LNCaP clone FGC (cell line): Measurements from ENCODE around the gene TPM1.

Experiments used
- DNase-seq: peaks from one replicate; pipeline ENCODE4 v3.0.0-alpha.2; 2011; ENCODE audit warnings: low read depth
- H3K4me3 ChIP-seq: 2 replicates; pipeline ENCODE4 v1.5.1; 2011; ENCODE audit warnings: mild to moderate bottlenecking, low read depth, low read length, control low read depth
- CTCF ChIP-seq: IDR thresholded peaks from 2 replicates; pipeline ENCODE4 v1.5.1; 2012; ENCODE audit warnings: mild to moderate bottlenecking; ENCODE audit not compliant: control insufficient read depth, insufficient read depth; ENCODE audit errors: extremely low read depth

TPM1 gene

GRCh38 chr15:63073497-63074172 is 31.1 kb downstream of the TPM1 start:
- H3K4me3 ChIP-seq, result no peak overlapping the region
- DNase-seq, result no peak
- no peak for TF ChIP-seq CTCF

- H3K4me3 ChIP-seq, result no peak overlapping the region
- no peak for TF ChIP-seq CTCF
These were observed 32.8 kb downstream of the TPM1 start for GRCh38 chr15:63075015-63075983.

GRCh38 chr15:63075984-63076713 is 33.6 kb downstream of the TPM1 start:
- H3K4me3 ChIP-seq, result no peak overlapping the region
- DNase-seq, result no peak
- TF ChIP-seq CTCF, result no peak

More at GRCh38 chr15:63075015-63075983, 32.8 kb downstream of the TPM1 start:
- DNase-seq, result no peak

GRCh38 chr15:63076714-63077046 is 34.1 kb downstream of the TPM1 start:
- H3K4me3 ChIP-seq, result no peak overlapping the region
- TF ChIP-seq CTCF, result no peak
- DNase-seq, result no peak

GRCh38 chr15:63077952-63078351 is 35.4 kb downstream of the TPM1 start:
- H3K4me3 ChIP-seq, result no peak overlapping the region
- no peak for DNase-seq
- TF ChIP-seq CTCF, result no peak

- DNase-seq, result no peak
- no peak for TF ChIP-seq CTCF
- no peak overlapping the region for H3K4me3 ChIP-seq
These were observed 37.5 kb downstream of the TPM1 start for GRCh38 chr15:63079947-63080626.
